GM18519 (cell line): ENCODE measurements around the gene LGI1.

Experiments used
- ATAC-seq: cut with Tn5 transposase; IDR thresholded peaks from one replicate; pipeline ENCODE4 v1.9.1; 2021; ENCODE audit warnings: mild to moderate bottlenecking, moderate library complexity; ENCODE audit not compliant: unreplicated experiment, low FRiP score

Gene LGI1

GRCh38 chr10:93841961-93842360 lies 84.2 kb downstream of the LGI1 start:
- no peak for ATAC-seq

GRCh38 chr10:93844979-93845626 lies 87.4 kb downstream of the LGI1 start:
- ATAC-seq = no peak
